GM12872 (cell line): ENCODE results near the gene APOA4.

ENCODE experiments used
- TF ChIP-seq, protein P1 (sequence below): IDR thresholded peaks from 3 replicates; pipeline ENCODE4 v1.5.1; 2011; ENCODE audit warnings: low read depth, mild to moderate bottlenecking, low read length, moderate library complexity; ENCODE audit not compliant: insufficient read depth

The APOA4 gene

DNA sequence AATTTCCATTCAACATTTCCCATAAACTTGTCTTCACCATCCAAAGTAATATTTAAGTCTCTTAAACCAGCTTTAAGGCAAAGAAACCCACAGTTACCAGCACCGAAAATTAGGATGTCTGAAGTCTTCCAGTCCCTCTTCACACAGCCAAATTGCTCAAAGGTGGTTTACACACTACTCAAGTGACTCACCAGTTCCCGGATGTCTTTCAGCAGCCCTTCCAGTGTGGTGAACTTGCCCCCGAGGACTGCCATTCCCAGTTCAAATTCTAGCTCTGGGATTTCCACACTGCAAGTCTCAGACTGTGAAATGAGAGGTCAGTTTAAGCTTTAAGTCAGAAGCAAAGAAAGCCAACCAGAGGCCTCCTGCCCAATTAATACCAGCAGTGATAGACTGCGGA is 40.4 kb downstream of the APOA4 start:
- TF ChIP-seq, protein P1, sequence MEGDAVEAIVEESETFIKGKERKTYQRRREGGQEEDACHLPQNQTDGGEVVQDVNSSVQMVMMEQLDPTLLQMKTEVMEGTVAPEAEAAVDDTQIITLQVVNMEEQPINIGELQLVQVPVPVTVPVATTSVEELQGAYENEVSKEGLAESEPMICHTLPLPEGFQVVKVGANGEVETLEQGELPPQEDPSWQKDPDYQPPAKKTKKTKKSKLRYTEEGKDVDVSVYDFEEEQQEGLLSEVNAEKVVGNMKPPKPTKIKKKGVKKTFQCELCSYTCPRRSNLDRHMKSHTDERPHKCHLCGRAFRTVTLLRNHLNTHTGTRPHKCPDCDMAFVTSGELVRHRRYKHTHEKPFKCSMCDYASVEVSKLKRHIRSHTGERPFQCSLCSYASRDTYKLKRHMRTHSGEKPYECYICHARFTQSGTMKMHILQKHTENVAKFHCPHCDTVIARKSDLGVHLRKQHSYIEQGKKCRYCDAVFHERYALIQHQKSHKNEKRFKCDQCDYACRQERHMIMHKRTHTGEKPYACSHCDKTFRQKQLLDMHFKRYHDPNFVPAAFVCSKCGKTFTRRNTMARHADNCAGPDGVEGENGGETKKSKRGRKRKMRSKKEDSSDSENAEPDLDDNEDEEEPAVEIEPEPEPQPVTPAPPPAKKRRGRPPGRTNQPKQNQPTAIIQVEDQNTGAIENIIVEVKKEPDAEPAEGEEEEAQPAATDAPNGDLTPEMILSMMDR = no peak

DNA sequence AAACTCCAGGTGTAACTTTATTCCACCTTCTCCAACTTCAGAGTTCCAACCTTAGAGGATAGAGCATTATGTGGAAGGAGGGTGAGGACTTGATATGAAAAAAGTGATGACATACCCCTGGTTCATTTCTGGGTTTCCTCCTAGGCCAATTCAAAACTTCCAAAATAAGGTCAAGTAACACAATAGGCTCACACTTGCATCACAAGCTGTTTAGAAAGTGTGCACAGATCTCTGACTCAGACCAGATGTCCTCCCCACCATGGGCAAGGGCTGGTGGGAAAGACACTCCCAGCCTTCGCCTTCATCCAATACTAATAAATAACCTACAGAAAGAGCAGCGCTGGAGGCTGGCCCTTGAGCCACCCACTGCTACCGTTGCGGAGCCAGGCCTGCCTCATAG is 44.5 kb downstream of the APOA4 start:
- TF ChIP-seq, protein P1 = no peak

- TF ChIP-seq, protein P1 = no peak
These were observed 46.0 kb downstream of the APOA4 start for GRCh38 chr11:116777056-116777455.

DNA sequence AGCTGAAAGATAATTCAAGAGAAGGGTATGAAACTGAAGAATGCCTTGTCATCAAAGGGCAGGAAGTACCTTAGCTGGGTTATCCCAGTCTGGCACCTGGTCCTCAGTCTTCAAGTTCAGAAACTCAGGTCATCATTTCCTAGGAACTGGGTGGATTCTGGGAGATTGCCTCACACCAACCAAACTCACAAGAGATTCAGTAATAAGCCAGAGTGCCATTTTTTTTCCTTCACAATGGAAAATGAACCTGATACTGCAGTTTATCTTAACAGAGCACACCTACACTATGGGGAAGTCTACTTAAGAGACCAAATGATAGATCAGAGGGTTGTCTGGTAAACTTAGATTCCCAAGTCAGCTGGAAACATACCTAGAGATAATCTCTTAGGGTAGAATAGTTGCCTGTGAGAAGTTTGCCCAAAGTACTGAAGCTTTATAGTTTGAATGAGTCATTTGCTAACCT is 46.6 kb downstream of the APOA4 start:
- TF ChIP-seq, protein P1 = no peak

- TF ChIP-seq, protein P1 = no peak
These were observed 47.1 kb downstream of the APOA4 start for GRCh38 chr11:116775975-116776374.

- TF ChIP-seq, protein P1 = no peak
These were observed 48.4 kb downstream of the APOA4 start for GRCh38 chr11:116774661-116775060.

DNA sequence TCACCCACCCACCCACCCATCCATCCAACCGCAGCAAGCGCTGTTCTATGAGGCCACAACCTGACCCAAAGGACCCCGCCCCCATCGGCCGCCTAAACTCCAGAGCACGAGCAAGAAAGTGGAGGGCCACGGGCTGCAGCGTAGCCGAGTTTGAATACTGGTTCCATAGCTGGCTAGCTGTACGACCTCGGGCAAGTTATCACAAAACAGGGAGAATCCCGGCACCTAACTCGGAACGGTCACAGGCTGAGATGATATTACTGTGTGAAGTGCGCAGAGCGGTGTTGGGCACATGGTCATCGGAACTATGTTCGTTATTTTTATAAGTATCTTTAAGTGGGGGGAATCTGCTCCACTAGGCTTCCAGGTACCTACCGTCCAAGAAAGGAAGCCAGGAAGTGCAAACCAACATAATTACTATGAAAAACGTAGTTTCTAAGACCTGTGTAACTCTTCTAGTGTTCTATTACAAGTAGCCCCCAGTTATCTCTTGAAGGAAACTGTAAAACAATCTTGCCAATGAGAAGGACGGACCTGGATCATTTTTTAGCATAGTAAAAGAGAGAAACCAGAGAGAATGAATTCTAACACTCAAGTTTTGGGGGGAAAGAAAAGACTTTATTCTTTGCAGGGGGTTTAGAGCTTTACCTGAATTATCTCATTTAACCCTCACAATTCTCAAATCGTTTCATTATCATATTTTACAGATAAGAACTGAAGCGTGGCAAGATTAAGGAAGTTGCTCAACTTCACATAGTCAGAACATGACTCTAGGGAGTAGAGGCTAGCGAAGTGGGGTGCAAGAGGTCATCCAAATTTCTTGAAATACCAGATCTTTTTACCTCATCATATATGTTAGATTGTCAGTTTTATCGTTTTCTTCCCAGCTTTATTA is 49.7 kb downstream of the APOA4 start:
- TF ChIP-seq, protein P1 = no peak
